OCI-LY3 (cell line): ENCODE measurements around the gene MRPL2.

Source experiments
- H2AFZ ChIP-seq: fragments of 200-600, 300-600 bp; shearing (Covaris generic); 2 replicates; pipeline ENCODE4 v1.6.0; 2014; ENCODE audit warnings: antibody characterized with exemption, low read depth, low read length
- H3K27ac ChIP-seq: fragments of 200-600, 300-600 bp; sonication (generic); 2 replicates; pipeline ENCODE4 v1.5.1; 2014; ENCODE audit warnings: mild to moderate bottlenecking, low read length, moderate library complexity, mixed read lengths
- H3K27me3 ChIP-seq: fragments of 200-600, 300-600 bp; sonication (generic); 2 replicates; pipeline ENCODE4 v1.6.1; 2014; ENCODE audit warnings: low read depth, low read length, mixed read lengths
- H3K36me3 ChIP-seq: fragments of 200-600, 300-600 bp; sonication (generic); replicated peaks from 2 replicates; pipeline ENCODE3; 2014; ENCODE audit warnings: low read depth, low read length, mixed read lengths
- H3K4me1 ChIP-seq: fragments of 300-600, 200-600 bp; sonication (generic); 2 replicates; pipeline ENCODE4 v1.6.1; 2014; ENCODE audit warnings: low read length, mixed read lengths
- H3K4me2 ChIP-seq: fragments of 200-600, 300-600 bp; sonication (generic); 2 replicates; pipeline ENCODE4 v1.6.1; 2014; ENCODE audit warnings: low read length, mixed read lengths
- H3K4me3 ChIP-seq: fragments of 300-600, 200-600 bp; sonication (generic); 2 replicates; pipeline ENCODE4 v1.5.1; 2014; ENCODE audit warnings: antibody characterized with exemption, mild to moderate bottlenecking, low read length, moderate library complexity
- H3K79me2 ChIP-seq: fragments of 300-600, 200-600 bp; shearing (Covaris generic); 2 replicates; pipeline ENCODE4 v1.6.1; 2014; ENCODE audit warnings: mild to moderate bottlenecking, low read length, mixed read lengths
- H3K9ac ChIP-seq: fragments of 300-600, 200-600 bp; shearing (Covaris generic); 2 replicates; pipeline ENCODE4 v1.6.0; 2014; ENCODE audit warnings: mild to moderate bottlenecking, low read length, moderate library complexity
- H3K9me3 ChIP-seq: fragments of 200-600, 300-600 bp; shearing (Covaris generic); 2 replicates; pipeline ENCODE4 v1.6.1; 2014; ENCODE audit warnings: low read length, mixed read lengths; ENCODE audit not compliant: insufficient read depth
- H4K20me1 ChIP-seq: fragments of 200-600, 300-600 bp; sonication (generic); 2 replicates; pipeline ENCODE4 v1.6.1; 2016; ENCODE audit warnings: low read length, mixed read lengths; ENCODE audit not compliant: insufficient read depth
- EZH2phosphoT487 ChIP-seq: fragments of 200-600 bp; shearing (Covaris generic); IDR thresholded peaks from 2 replicates; pipeline ENCODE4 v1.6.1; 2018; ENCODE audit warnings: antibody characterized with exemption, mixed run types, low read depth
- TF ChIP-seq, protein P1 (sequence below): fragments of 200-600, 300-600 bp; sonication (generic); IDR thresholded peaks from 2 replicates; pipeline ENCODE4 v1.5.1; 2014; ENCODE audit warnings: antibody characterized with exemption, low read length, low read depth

Gene MRPL2

DNA sequence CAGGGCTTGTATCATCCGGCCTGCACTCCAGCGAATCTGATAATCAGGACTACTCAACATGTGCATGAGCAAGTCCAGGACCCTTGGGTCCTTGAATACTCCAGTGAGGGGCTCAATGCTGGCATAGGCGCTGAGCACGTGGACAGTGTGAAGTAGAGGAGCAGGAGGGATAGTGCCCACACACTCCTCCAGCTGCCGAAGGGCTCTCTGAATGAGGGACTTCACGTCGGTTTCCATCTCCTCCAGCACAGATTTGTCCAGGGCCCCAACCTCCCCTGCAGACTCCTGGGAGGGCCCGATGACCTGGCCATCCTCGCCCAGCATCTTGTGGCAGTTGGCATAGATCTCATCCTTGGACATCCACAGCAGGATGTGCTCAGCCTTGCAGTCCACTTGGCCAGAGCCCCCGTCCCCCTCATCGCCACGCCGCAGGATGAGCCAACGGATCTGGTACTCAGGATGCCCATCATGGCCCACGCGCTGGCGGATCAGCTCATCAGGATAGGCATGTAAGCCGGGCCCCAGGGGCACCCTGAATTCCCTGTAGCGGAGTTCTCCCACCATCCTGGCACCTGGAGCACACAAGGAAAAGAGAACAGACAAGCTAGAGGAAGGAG, 6.9 kb downstream of the MRPL2 start:
- Histone ChIP-seq H3K27ac (no peak overlapping the region), H3K4me3 (peak overlapping the region; percentile 87), H3K4me1 (peaks cover 11% of the 10 kb centered on the region), H3K9ac (no peak overlapping the region; the same call in 1 of the 2 replicates), H3K27me3 (no peaks in the 10 kb centered on the region), H3K79me2 (peaks cover 15% of the 10 kb centered on the region), H3K4me2 (peak overlapping the region; percentile 84), H3K9me3 (no peaks in the 10 kb centered on the region), H3K36me3 (peaks cover 41% of the 10 kb centered on the region), H4K20me1 (no peaks in the 10 kb centered on the region), H2AFZ (no peak overlapping the region)
- TF ChIP-seq EZH2phosphoT487 = no peak
- TF ChIP-seq, protein P1, sequence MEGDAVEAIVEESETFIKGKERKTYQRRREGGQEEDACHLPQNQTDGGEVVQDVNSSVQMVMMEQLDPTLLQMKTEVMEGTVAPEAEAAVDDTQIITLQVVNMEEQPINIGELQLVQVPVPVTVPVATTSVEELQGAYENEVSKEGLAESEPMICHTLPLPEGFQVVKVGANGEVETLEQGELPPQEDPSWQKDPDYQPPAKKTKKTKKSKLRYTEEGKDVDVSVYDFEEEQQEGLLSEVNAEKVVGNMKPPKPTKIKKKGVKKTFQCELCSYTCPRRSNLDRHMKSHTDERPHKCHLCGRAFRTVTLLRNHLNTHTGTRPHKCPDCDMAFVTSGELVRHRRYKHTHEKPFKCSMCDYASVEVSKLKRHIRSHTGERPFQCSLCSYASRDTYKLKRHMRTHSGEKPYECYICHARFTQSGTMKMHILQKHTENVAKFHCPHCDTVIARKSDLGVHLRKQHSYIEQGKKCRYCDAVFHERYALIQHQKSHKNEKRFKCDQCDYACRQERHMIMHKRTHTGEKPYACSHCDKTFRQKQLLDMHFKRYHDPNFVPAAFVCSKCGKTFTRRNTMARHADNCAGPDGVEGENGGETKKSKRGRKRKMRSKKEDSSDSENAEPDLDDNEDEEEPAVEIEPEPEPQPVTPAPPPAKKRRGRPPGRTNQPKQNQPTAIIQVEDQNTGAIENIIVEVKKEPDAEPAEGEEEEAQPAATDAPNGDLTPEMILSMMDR = no peak

GRCh38 chr6:43050981-43051380, 8.3 kb downstream of the MRPL2 start:
- no peaks in the 10 kb centered on the region for H3K27me3 ChIP-seq
- no peak overlapping the region for H3K27ac ChIP-seq
- H4K20me1 ChIP-seq = no peaks in the 10 kb centered on the region
- H3K4me2 ChIP-seq = no peak overlapping the region
- H3K36me3 ChIP-seq = peaks cover 46% of the 10 kb centered on the region
- no peaks in the 10 kb centered on the region for H3K9me3 ChIP-seq
- TF ChIP-seq, protein P1 = no peak
- no peak for TF ChIP-seq EZH2phosphoT487
- peaks cover 11% of the 10 kb centered on the region for H3K4me1 ChIP-seq
- H3K4me3 ChIP-seq = no peak overlapping the region
- no peak overlapping the region for H3K9ac ChIP-seq
- H2AFZ ChIP-seq = no peak overlapping the region
- peaks cover 15% of the 10 kb centered on the region for H3K79me2 ChIP-seq

- Histone ChIP-seq H3K79me2 (peaks cover 10% of the 10 kb centered on the region), H3K9ac (no peak overlapping the region), H3K36me3 (peaks cover 55% of the 10 kb centered on the region), H2AFZ (no peak overlapping the region), H3K9me3 (no peaks in the 10 kb centered on the region), H3K4me3 (no peak overlapping the region), H3K4me1 (peaks cover 6% of the 10 kb centered on the region; the same call in 1 of the 2 replicates), H4K20me1 (no peaks in the 10 kb centered on the region), H3K4me2 (no peak overlapping the region), H3K27ac (no peak overlapping the region), H3K27me3 (no peaks in the 10 kb centered on the region)
- TF ChIP-seq EZH2phosphoT487 = no peak
- TF ChIP-seq, protein P1 = no peak
Measured at GRCh38 chr6:43047998-43048397, 11.2 kb downstream of the MRPL2 start.

DNA sequence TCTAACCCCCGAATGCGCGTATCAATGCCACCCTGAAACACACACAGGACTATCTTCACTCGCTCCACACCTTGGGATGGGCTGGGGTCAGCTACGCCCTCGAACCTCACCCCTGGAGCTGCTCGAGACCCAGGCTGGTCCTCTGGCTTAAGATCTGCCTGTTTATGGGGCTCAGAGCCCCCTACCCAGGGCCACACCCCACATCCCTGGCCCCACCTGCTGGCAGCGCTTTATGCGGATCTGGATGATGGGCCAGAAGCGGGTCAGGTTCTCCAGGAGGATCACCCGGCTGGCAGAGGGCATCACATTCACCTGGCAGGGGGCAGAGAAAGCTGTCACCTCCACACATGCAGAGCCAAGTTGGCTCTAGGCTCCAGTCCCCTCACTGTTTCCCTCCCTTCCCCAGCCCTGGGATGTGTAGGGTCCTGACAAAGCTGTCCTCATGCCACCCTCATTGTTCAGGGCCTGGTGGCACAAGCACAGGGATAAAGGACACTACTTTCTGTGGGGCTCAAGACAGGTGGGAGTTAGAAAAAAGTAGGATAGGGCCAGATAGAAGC, 13.8 kb downstream of the MRPL2 start:
- Histone ChIP-seq H3K4me3 (no peak overlapping the region), H3K4me1 (no peaks in the 10 kb centered on the region), H3K9ac (no peak overlapping the region), H3K27me3 (no peaks in the 10 kb centered on the region), H3K36me3 (peaks cover 58% of the 10 kb centered on the region), H3K79me2 (no peaks in the 10 kb centered on the region), H3K27ac (no peak overlapping the region), H2AFZ (no peak overlapping the region), H3K9me3 (no peaks in the 10 kb centered on the region), H4K20me1 (no peaks in the 10 kb centered on the region), H3K4me2 (no peak overlapping the region)
- TF ChIP-seq, protein P1 = no peak
- TF ChIP-seq EZH2phosphoT487 = no peak
